IMR-90 (cell line): ENCODE measurements around the gene SIDT1. TPM values are rescaled to one million over a fixed set of nuclear protein-coding genes. Genes with fewer than 3 reads are reported as not detected.

Experiments
- ATAC-seq: fragments of 200-7000 bp; cut with Tn5 transposase; 2 replicates; pipeline ENCODE4 v1.9.1; 2020; ENCODE audit warnings: low read depth, mild to moderate bottlenecking, moderate library complexity
- BruUV-seq: library from RNA; stranded (reverse); fragments of 400-500 nt; replicated peaks from 2 replicates; lab custom pipeline; 2021; lab: Mats Ljungman, UMichigan
- CTCF ChIA-PET: fragments of 300-600 bp; formaldehyde crosslinking; extraction: SDS; loops from one replicate; lab custom pipeline; 2021; ENCODE audit warnings: antibody characterized with exemption; lab: Yijun Ruan, JAX
- POLR2A ChIA-PET: fragments of 300-600 bp; sonication (Branson Sonifier 250); formaldehyde crosslinking; loops from one replicate; lab custom pipeline; 2022; ENCODE audit warnings: antibody characterized with exemption; ENCODE audit not compliant: unreplicated experiment; lab: Charles Lee
- DNase-seq: peaks from one replicate; pipeline ENCODE4 v3.0.0; 2013
- H2AFZ ChIP-seq: replicated peaks from 2 replicates; pipeline ENCODE3; 2013; ENCODE audit warnings: low read length, mild to moderate bottlenecking; ENCODE audit not compliant: poor library complexity
- H2AK5ac ChIP-seq: 2 replicates; pipeline ENCODE4 v1.6.1; 2013; ENCODE audit warnings: low read depth, low read length, inconsistent platforms
- H2AK9ac ChIP-seq: replicated peaks from 2 replicates; pipeline ENCODE3; 2013; ENCODE audit warnings: mild to moderate bottlenecking, low read depth, low read length, moderate library complexity; ENCODE audit not compliant: poor library complexity
- H2BK120ac ChIP-seq: 2 replicates; pipeline ENCODE4 v1.6.1; 2013; ENCODE audit warnings: low read depth, low read length, inconsistent platforms
- H2BK15ac ChIP-seq: 3 replicates; pipeline ENCODE4 v1.6.1; 2013; ENCODE audit warnings: low read depth, low read length, inconsistent platforms
- H2BK20ac ChIP-seq: 2 replicates; pipeline ENCODE4 v1.6.1; 2013; ENCODE audit warnings: low read depth, mild to moderate bottlenecking, inconsistent platforms, low read length, moderate library complexity
- H2BK5ac ChIP-seq: 2 replicates; pipeline ENCODE4 v1.6.1; 2013; ENCODE audit warnings: mild to moderate bottlenecking, low read depth, low read length, inconsistent platforms; ENCODE audit not compliant: poor library complexity, severe bottlenecking
- H3K14ac ChIP-seq: replicated peaks from 2 replicates; pipeline ENCODE4 v1.6.1; 2013; ENCODE audit warnings: low read depth, low read length, inconsistent platforms
- H3K18ac ChIP-seq: 2 replicates; pipeline ENCODE4 v1.6.1; 2013; ENCODE audit warnings: low read depth, low read length, control low read depth
- H3K23ac ChIP-seq: 2 replicates; pipeline ENCODE4 v1.6.1; 2013; ENCODE audit warnings: low read depth, low read length, inconsistent platforms
- H3K27ac ChIP-seq: 2 replicates; pipeline ENCODE4 v1.5.1; 2013; ENCODE audit warnings: mild to moderate bottlenecking, control low read depth, low read length; ENCODE audit not compliant: insufficient read depth
- H3K27me3 ChIP-seq: 2 replicates; pipeline ENCODE4 v1.6.1; 2013; ENCODE audit warnings: low read length; ENCODE audit not compliant: control insufficient read depth, insufficient read depth
- H3K36me3 ChIP-seq: 2 replicates; pipeline ENCODE4 v1.6.1; 2013; ENCODE audit warnings: low read length, mixed read lengths; ENCODE audit not compliant: control insufficient read depth, insufficient read depth
- H3K4ac ChIP-seq: 2 replicates; pipeline ENCODE4 v1.6.1; 2013; ENCODE audit warnings: low read depth, low read length, inconsistent platforms
- H3K4me1 ChIP-seq: 2 replicates; pipeline ENCODE4 v1.6.1; 2013; ENCODE audit warnings: low read length, mixed read lengths; ENCODE audit not compliant: control insufficient read depth, insufficient read depth
- H3K4me2 ChIP-seq: 2 replicates; pipeline ENCODE4 v1.6.1; 2013; ENCODE audit warnings: low read depth, mild to moderate bottlenecking, control low read depth, low read length, moderate library complexity
- H3K4me3 ChIP-seq: 2 replicates; pipeline ENCODE4 v1.5.1; 2013; ENCODE audit warnings: low read depth, mild to moderate bottlenecking, control low read depth, low read length, moderate library complexity; ENCODE audit not compliant: insufficient read depth
- H3K56ac ChIP-seq: 2 replicates; pipeline ENCODE4 v1.6.1; 2013; ENCODE audit warnings: low read length, inconsistent platforms; ENCODE audit not compliant: insufficient read depth; ENCODE audit errors: extremely low read depth
- H3K79me1 ChIP-seq, 2 experiments: 2 replicates each; pipeline ENCODE4 v1.6.1; 2013; ENCODE audit warnings: low read length in 2 of 2, inconsistent platforms in 1 of 2, low read depth in 1 of 2
- H3K9ac ChIP-seq: 2 replicates; pipeline ENCODE4 v1.6.1; 2013; ENCODE audit warnings: low read depth, low read length, control low read depth
- H3K9me1 ChIP-seq: 2 replicates; pipeline ENCODE4 v1.6.1; 2013; ENCODE audit warnings: low read length, inconsistent platforms; ENCODE audit not compliant: insufficient read depth
- H3K9me3 ChIP-seq: 2 replicates; pipeline ENCODE4 v1.6.1; 2013; ENCODE audit warnings: low read length; ENCODE audit not compliant: control insufficient read depth, insufficient read depth
- H4K20me1 ChIP-seq: 2 replicates; pipeline ENCODE4 v1.6.1; 2013; ENCODE audit warnings: low read length, inconsistent platforms; ENCODE audit not compliant: insufficient read depth
- H4K5ac ChIP-seq: 2 replicates; pipeline ENCODE4 v1.6.1; 2013; ENCODE audit warnings: mild to moderate bottlenecking, low read depth, low read length, control low read depth
- H4K8ac ChIP-seq, 2 experiments: 2 replicates each; pipeline ENCODE4 v1.6.1; 2013; ENCODE audit warnings: low read depth in 2 of 2, low read length in 2 of 2, control low read depth in 1 of 2, inconsistent platforms in 1 of 2
- H4K91ac ChIP-seq: 2 replicates; pipeline ENCODE4 v1.6.1; 2013; ENCODE audit warnings: low read depth, low read length, inconsistent platforms; ENCODE audit not compliant: insufficient read depth
- ELK1 ChIP-seq: fragments of 150-350 bp; IDR thresholded peaks from 2 replicates; pipeline ENCODE4 v1.6.1; 2016; ENCODE audit warnings: low read depth, mild to moderate bottlenecking, low read length, moderate library complexity, borderline replicate concordance
- MAZ ChIP-seq: IDR thresholded peaks from 2 replicates; pipeline ENCODE4 v1.6.1; 2012; ENCODE audit warnings: low read depth, mild to moderate bottlenecking, low read length, improper control_type of control experiment, moderate library complexity, borderline replicate concordance
- RCOR1 ChIP-seq: IDR thresholded peaks from 2 replicates; pipeline ENCODE4 v1.6.1; 2012; ENCODE audit warnings: mild to moderate bottlenecking, low read length, improper control_type of control experiment; ENCODE audit not compliant: insufficient replicate concordance
- WGBS, 2 experiments: methylation state at CpG; one replicate each; pipeline versions ENCODE4 v1.1.5 to v1.1.7; 2013; ENCODE audit warnings: missing lambda C conversion rate in 2 of 2; ENCODE audit not compliant: insufficient read length in 1 of 2; ENCODE audit errors: extremely low coverage in 2 of 2; 5-methylcytosine and 5-hydroxymethylcytosine counted together
- dilution Hi-C: fragments of 300-500 bp; cut with HindIII; formaldehyde crosslinking; loops from one replicate; pipeline ENCODE4 v1.14.3; 2018; ENCODE audit warnings: low sequenced_read_pairs; ENCODE audit not compliant: unreplicated experiment
- in situ Hi-C: fragments of 300-500 bp; cut with MboI; formaldehyde crosslinking; loops from 3 replicates; pipeline ENCODE4 v1.14.3; 2019; ENCODE audit warnings: low sequenced_read_pairs, inconsistent platforms, mixed read lengths
- intact Hi-C: fragments of 100-400 bp; cut with micrococcal nuclease; formaldehyde crosslinking; loops from 2 replicates; pipeline ENCODE4 v1.10.0; 2022
- polyA plus RNA-seq, 3 experiments: library from polyadenylated mRNA; depleted of rRNA; stranded (reverse); fragments of >200 nt; gene quantifications; 2 replicates each; pipeline ENCODE4 v1.2.3, GENCODE V29; 2012; ENCODE audit warnings: low replicate concordance in 1 of 3
- total RNA-seq: library from RNA; depleted of rRNA; stranded (reverse); fragments of >200 nt; gene quantifications from 2 replicates; pipeline ENCODE4 v1.2.3, GENCODE V29; 2012

Gene SIDT1
- total and polyA plus RNA-seq, 2 of the 4 experiments (the other 2 are of a cell fraction) = not detected

GRCh38 chr3:113638910-113639309 lies 106.6 kb downstream of the SIDT1 start:
- H2BK120ac ChIP-seq = no peak overlapping the region
- WGBS, 2 experiments = no CpG with 5 or more reads among the region's 3 CpGs
- H3K4me3 ChIP-seq = no peak overlapping the region
- no peak for ATAC-seq
- no peaks in the 10 kb centered on the region for H3K27me3 ChIP-seq
- H2BK5ac ChIP-seq = no peak overlapping the region
- no peak overlapping the region for H3K23ac ChIP-seq
- in situ Hi-C loops (no loop called here), intact Hi-C loops (no loop called here), dilution Hi-C loops (no loop called here)
- no peak overlapping the region for H2BK20ac ChIP-seq
- no peak overlapping the region for H4K8ac ChIP-seq
- DNase-seq = no peak
- no peak overlapping the region for H2AK5ac ChIP-seq
- BruUV-seq = no TSS peak
- POLR2A ChIA-PET = no interaction called here
- TF ChIP-seq ELK1 = no peak
- no peak for TF ChIP-seq MAZ
- TF ChIP-seq RCOR1 = no peak
- no peak overlapping the region for H2AK9ac ChIP-seq
- no peak overlapping the region for H3K9ac ChIP-seq
- no peaks in the 10 kb centered on the region for H3K79me1 ChIP-seq
- no peaks in the 10 kb centered on the region for H3K9me1 ChIP-seq
- no peak overlapping the region for H3K14ac ChIP-seq
- no peak overlapping the region for H4K5ac ChIP-seq
- no peak overlapping the region for H2AFZ ChIP-seq
- H3K27ac ChIP-seq = no peak overlapping the region
- H3K4ac ChIP-seq = no peak overlapping the region
- no peaks in the 10 kb centered on the region for H3K36me3 ChIP-seq
- CTCF ChIA-PET = interaction anchor here (0.6 kb wide), 1 partner anchor 1930 kb away, joined by 7 read pairs; no protein-coding TSS in a partner anchor
- H4K91ac ChIP-seq = no peak overlapping the region
- no peak overlapping the region for H3K56ac ChIP-seq
- H3K18ac ChIP-seq = no peak overlapping the region
- H3K4me2 ChIP-seq = no peak overlapping the region
- no peaks in the 10 kb centered on the region for H3K4me1 ChIP-seq
- H2BK15ac ChIP-seq = no peak overlapping the region
- H3K9me3 ChIP-seq = no peaks in the 10 kb centered on the region
- H4K20me1 ChIP-seq = no peaks in the 10 kb centered on the region
